HG02759 (cell line): ENCODE data around the gene LRRC23.

ENCODE experiments used
- ATAC-seq: cut with Tn5 transposase; IDR thresholded peaks from one replicate; pipeline ENCODE4 v1.9.1; 2021; ENCODE audit warnings: mild to moderate bottlenecking, moderate library complexity; ENCODE audit not compliant: unreplicated experiment

The LRRC23 gene

DNA sequence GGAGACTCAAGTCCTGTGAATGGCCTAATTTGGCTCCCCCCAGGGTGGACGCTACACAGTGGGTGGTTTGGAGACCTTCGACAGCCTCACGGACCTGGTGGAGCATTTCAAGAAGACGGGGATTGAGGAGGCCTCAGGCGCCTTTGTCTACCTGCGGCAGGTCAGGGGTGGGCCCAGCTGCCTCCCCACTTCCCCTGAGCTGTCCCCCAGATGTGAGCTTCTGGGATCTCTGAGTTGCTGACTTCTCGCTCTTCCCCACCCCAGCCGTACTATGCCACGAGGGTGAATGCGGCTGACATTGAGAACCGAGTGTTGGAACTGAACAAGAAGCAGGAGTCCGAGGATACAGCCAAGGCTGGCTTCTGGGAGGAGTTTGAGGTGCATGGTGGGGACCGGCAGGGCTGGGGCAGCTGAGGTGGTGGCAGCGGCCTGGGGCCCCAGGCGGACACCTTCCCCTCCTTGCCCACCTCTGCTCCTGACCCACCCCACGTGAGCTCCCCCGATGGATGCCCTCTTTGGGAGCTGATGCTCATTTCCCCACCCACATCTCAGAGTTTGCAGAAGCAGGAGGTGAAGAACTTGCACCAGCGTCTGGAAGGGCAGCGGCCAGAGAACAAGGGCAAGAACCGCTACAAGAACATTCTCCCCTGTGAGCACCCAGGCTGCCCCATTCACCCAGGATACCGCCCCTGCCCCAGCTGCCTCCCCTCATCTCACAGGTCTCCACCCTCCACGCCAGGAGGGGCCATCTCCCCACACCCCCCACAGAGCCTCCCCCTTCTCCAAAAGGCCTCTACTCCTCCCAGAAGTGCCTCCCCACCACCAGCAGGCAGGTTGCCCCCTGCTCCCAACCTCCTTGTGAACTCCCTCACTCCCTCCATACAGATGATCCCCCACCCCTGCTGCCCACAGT, 50.7 kb downstream of the LRRC23 start:
- ATAC-seq = no peak

DNA sequence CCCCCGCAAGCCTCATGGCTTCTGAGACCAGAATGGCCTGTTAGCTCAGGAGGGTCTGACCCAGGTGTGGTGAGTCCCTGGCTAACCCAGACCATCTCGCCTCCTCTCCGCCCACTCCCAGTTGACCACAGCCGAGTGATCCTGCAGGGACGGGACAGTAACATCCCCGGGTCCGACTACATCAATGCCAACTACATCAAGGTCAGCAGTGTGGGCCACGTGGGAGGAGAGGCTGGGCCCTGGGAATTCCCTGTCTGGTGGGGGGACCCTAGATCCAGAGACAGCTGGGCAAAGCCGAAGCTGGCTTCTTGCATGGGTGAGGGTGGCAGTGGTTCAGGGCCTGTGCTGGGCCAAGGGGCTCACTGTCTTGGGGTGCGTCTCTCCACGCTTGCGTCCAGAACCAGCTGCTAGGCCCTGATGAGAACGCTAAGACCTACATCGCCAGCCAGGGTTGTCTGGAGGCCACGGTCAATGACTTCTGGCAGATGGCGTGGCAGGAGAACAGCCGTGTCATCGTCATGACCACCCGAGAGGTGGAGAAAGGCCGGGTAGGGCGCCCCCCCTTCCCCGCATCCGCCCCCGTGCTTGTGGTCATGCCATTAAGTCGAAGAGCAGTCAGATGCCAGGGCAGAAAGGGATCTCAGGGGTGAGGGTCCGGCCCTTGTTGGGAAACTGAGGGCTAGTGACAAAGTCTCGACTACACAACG, 51.6 kb downstream of the LRRC23 start:
- no peak for ATAC-seq

DNA sequence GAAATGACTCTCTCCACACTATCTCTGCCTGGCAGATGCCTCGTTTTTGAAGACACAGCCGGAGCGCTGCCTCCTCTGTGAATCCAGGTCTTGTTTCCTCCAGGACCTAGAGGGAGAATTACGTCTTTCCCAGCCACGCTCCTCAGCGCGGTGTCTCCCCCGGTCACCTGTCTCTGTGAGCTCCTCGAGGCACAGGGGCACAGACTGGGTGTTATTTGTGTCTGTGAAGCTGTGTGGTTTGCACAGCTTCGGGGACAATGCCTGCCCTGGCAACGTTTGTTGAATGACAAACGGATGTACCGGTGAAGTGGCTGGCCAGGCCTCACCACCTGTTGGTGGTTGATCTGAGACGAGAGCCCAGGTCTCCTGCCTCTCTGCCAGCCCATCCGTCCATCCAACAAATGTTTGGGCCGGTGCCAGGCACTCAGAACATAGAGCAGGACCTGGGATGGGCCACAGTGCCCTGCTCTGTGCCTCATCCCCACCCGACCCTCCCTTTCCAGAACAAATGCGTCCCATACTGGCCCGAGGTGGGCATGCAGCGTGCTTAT, 52.6 kb downstream of the LRRC23 start:
- no peak for ATAC-seq

DNA sequence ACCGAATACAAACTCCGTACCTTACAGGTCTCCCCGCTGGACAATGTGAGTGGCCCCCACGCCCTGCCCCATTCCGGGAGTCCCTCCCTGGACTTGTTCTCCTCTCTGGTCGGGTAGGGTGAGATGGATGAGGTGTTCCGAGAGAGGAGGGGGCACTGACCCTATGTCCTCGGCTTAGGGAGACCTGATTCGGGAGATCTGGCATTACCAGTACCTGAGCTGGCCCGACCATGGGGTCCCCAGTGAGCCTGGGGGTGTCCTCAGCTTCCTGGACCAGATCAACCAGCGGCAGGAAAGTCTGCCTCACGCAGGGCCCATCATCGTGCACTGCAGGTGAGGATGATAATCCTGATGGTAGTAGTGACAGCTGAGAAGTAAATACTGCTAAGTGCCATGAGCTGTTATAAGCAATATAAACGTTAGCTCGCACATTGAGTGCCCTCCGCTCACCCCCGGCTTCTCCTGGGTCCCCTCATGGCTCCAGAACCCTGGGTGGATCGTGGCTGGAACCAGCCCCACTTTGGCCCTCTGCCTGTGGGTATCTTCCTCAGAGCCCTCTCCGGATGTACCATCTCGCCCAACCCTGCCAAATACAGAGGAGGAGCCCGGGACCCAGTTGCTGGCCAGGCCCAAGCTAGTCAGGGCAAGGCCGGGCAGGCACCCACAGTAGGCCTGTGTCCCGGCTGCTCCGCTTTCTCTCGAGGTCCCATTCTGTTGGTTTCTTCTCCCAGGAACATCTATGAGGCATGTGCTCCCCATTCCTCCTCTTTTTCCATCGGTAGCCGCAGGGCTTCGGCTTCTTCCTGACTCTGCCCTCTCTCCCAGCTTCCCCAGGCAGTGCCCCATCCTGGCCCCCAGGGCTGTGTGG, 53.4 kb downstream of the LRRC23 start:
- no peak for ATAC-seq

DNA sequence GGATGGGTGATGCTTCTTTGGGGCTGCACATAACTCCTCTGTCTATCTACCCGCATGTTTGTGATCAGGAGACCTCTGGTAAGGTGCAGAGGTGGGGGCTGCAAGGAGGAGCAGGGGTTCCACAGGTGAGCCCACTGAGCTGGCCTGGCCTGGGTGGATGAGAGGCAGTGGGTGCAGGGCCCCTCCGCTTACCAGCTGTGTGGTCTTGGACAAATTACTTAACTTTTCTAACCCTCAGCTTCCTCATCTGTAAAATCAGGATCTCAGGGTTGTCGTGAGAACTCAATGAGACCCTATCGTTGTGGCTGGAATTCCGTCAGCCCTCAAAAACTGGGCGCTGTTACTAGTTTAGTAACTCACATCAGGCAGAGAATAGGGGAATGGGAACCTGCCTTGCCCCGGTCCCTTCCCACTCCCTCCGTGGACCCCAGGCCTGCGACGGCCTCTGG, 54.0 kb downstream of the LRRC23 start:
- ATAC-seq = no peak

DNA sequence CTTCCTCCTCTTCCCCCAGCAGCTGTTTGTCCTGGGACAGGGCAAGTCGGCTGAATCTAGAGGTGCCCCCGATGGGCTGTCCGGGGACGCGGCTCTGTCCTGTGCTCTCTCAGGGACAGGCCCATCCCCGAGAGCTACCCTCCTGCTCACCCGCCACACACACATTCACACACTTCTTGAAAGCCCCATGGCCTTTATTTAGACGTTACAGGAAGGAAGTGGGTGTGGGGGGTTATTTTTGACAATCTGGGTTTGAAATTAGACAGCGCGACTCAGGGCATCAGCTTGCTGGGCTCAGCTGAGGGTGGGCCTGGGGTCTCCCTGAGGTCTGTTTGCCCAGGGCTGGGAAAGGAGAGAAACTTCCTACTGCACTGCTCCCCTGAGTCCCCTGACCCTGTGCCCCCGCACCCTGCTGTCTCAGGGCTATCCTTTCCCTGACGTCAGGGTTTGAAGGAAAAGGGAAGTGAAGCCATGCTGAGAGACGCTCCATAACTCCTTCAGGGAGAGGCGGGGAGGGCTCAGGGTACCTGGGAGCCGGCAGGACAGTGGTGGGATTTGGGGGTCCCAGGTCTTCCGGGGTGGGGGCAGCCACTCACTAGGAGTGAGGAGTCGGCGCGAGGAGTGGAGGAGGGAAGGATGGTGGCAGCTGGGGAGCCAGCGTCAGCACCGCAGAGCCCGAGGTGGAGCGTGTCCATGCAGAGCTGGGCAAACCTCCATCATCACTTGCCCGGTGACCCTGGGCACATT, 54.6 kb downstream of the LRRC23 start:
- ATAC-seq = peak; percentile 58

DNA sequence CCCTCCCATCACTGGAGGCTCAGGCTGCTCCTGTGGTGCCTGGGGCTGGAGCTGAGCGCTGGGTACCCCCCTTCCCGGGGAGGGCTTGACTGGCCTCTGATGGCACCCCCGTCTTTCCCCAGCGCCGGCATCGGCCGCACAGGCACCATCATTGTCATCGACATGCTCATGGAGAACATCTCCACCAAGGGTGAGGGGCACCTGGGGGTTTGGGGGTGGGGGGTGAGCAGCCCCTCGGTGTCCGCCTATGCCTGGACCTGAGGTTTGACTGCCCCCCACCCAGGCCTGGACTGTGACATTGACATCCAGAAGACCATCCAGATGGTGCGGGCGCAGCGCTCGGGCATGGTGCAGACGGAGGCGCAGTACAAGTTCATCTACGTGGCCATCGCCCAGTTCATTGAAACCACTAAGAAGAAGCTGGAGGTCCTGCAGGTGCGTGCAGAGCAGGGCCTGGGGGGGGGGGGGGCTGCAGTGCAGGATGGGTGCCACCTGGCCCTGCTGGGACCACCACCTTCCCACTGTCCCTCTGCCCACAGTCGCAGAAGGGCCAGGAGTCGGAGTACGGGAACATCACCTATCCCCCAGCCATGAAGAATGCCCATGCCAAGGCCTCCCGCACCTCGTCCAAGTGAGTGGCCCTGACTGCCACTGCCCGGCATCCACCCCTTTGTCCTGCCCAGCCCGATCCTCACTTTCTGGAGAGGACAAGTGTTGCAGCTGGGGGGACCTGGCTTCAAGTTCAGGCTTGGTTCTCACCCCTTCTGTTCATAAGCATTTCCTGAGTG, 55.4 kb downstream of the LRRC23 start:
- no peak for ATAC-seq

DNA sequence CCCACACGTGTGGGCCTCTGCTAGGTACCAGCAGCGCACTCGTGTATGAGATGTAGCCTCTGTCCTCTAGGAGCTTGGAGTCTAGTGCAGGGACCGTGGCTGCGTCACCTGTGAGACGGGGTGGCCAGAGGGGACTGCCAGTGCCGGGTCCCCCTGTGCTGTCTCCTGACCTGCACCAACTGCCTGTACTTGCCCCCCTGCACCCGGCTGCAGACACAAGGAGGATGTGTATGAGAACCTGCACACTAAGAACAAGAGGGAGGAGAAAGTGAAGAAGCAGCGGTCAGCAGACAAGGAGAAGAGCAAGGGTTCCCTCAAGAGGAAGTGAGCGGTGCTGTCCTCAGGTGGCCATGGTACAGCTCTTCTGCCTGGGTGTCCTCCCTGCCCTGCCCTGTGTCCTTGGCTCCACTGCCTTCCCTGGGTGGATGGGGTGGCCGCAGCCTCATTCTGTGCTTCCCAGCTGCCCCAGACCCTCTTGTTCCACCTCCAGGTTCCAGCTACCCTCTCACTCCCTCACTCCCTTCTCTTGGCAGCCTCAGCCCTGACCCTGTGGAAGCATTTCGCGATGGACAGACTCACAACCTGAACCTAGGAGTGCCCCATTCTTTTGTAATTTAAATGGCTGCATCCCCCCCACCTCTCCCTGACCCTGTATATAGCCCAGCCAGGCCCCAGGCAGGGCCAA, 56.1 kb downstream of the LRRC23 start:
- ATAC-seq = no peak

DNA sequence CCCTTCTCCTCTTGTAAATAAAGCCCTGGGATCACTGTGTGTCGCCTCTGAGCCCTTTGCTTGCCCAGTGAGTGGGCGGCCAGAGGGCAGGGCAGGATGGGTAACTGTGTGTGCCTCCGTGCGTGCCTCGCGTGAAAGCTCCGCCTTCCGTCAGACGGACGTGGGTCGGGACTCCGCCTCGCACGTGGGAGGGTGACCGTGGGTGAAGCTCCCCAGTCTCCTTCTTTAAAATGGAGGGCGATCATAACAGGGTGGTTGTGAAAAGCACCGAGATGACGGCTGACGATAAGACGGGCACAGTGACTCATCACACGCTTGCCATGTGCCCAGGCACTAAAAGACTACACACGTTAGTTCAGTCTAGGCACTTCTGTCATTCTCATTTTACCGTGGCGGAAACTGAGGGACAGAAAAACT, 56.7 kb downstream of the LRRC23 start:
- no peak for ATAC-seq

DNA sequence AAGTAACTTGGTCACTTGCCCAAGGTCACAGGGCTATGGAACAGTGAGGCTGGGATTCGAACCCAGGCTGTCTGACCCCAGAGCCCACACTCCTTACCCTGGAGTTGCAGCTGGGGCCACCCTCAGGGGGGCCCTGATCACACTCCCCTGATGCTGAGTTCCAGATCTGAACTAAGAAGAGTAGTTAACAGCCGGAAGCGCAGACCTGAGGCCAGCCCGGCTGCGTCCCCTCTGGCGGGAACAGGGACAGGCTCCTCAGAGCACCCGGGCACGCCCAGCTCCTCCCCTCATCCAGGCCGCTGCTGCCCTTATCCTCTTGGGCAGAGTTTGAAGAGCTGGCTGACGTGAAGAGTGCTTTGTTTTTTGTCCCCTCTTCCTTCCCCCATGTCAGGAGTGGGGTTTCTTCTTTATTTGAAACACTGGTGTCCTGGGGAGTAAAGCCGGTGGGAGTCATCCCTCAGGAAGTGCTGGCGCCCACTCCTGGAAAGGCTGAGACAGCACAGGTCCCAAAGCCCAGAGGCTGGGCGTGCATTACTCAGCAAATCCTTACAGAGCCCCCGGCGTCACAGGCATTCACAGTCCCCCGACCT, 57.2 kb downstream of the LRRC23 start:
- no peak for ATAC-seq

DNA sequence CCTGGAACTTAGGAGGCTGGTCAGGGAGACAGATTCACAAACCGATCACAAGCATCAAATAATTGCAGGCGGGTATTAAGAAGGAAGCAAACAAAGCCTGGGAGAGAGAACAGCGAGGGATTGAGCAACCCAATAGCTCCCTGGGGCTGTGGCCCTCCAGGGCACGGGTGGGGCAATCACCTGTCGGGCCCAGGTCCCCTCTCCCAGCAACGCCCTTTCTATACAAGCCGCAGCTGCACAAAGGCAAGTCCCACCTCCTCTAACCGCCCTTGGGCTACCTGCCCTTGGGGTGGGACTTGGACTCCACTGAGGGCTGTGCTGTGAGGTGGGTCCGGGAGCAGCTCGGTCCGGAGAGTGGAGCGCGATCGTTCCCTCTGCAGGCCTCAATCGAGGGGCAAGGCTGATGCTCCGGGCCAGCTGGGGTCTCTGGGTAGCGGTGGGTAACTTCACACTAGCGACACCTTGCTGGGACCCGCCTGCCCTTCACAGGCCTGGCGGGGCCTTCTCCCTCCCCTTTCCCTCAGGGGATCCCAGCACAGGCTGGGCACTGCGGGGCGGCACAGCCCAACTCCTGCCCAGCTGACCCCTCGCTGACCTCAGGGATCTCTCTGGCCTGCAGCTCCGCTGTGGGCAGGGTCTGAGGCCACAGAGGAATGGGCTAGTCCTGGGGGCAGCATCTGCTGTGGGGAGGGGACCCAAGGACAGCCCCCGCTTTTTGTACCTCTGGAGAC, 57.8 kb downstream of the LRRC23 start:
- ATAC-seq = no peak

DNA sequence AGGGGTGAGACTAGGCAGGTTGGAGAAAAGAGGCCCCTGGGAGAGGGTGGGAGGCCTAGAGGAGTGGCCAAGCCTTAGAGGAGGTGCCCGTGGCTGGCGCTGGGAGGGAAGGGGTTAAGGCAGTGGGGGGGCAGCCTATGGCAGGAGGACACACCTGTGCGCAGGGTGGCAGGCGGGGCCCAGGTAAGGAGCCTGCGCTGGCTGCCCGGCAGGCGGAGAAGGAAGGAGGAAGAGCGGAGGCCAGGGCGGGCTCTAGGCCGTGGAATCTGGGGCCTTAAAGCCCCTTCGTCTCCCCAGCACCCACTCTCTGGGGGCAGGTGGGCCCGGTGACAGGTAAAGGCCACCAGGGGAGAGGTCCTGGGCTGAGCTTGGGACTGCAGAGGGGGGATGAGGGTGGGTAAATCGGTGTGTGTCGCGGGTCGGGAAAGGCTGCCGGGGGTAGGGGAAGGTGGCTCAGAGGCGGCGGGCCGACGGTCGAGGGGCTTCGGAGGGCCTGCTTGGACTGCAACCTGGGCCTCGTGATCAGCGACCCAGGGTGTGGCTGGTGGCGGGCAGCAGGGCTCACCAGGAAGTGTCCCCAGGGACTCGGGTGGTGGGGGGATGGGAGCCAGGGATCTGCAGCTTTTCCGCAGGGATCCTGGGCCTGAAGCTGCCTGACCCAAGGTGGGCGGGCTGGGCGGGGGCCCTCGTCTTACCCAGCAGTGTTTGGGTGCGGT, 58.6 kb downstream of the LRRC23 start:
- no peak for ATAC-seq
